ENCODE measurements around the gene SIK2.

SIK2 gene

DNA sequence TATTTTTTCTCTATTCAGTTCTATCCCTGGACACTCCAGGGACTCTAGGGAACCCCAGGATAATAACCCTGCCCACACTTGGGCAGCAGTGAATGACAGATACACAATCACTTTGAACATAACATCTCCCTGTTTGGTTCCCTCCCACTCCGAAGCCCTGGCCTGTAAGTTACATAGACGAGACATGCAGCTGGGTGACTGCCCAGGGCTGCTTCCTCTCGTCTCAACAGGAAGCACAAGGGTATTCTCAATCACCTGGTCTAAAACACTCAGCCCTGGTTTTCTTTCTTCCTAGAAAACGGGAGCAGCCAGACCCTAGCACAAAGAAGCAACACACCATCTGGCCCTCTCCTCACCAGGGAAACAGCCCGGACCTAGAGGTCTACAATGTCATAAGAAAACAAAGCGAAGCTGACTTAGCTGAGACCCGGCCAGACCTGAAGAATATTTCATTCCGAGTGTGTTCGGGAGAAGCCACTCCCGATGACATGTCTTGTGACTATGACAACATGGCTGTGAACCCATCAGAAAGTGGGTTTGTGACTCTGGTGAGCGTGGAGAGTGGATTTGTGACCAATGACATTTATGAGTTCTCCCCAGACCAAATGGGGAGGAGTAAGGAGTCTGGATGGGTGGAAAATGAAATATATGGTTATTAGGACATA, 42.3 kb upstream of the SIK2 start:
- TF ChIP-seq EGR1 (IDR thresholded peaks at IDR 0.05), result no peak
- TF ChIP-seq CREB1 (IDR thresholded peaks at IDR 0.05; ENCODE audit: low read depth), result no peak
- TF ChIP-seq, protein P1, sequence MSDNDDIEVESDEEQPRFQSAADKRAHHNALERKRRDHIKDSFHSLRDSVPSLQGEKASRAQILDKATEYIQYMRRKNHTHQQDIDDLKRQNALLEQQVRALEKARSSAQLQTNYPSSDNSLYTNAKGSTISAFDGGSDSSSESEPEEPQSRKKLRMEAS (IDR thresholded peaks at IDR 0.05), result no peak
- no peak for TF ChIP-seq FOXM1 (IDR thresholded peaks at IDR 0.05; ENCODE audit: borderline replicate concordance, low read depth)
- TF ChIP-seq, protein P2, sequence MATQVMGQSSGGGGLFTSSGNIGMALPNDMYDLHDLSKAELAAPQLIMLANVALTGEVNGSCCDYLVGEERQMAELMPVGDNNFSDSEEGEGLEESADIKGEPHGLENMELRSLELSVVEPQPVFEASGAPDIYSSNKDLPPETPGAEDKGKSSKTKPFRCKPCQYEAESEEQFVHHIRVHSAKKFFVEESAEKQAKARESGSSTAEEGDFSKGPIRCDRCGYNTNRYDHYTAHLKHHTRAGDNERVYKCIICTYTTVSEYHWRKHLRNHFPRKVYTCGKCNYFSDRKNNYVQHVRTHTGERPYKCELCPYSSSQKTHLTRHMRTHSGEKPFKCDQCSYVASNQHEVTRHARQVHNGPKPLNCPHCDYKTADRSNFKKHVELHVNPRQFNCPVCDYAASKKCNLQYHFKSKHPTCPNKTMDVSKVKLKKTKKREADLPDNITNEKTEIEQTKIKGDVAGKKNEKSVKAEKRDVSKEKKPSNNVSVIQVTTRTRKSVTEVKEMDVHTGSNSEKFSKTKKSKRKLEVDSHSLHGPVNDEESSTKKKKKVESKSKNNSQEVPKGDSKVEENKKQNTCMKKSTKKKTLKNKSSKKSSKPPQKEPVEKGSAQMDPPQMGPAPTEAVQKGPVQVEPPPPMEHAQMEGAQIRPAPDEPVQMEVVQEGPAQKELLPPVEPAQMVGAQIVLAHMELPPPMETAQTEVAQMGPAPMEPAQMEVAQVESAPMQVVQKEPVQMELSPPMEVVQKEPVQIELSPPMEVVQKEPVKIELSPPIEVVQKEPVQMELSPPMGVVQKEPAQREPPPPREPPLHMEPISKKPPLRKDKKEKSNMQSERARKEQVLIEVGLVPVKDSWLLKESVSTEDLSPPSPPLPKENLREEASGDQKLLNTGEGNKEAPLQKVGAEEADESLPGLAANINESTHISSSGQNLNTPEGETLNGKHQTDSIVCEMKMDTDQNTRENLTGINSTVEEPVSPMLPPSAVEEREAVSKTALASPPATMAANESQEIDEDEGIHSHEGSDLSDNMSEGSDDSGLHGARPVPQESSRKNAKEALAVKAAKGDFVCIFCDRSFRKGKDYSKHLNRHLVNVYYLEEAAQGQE (IDR thresholded peaks at IDR 0.05; ENCODE audit: low read depth), result no peak
- TF ChIP-seq NFIC (IDR thresholded peaks at IDR 0.05), result no peak
- TF ChIP-seq ZBTB7A (IDR thresholded peaks at IDR 0.05; ENCODE audit: low read depth), result no peak
- no peak for TF ChIP-seq TAF1 (IDR thresholded peaks at IDR 0.05; ENCODE audit: low read depth)
- no peak for TF ChIP-seq EP300 (IDR thresholded peaks at IDR 0.05; ENCODE audit: borderline replicate concordance)
- no peak for TF ChIP-seq TCF12 (IDR thresholded peaks at IDR 0.05; ENCODE audit: low read depth)
- TF ChIP-seq YY1 (IDR thresholded peaks at IDR 0.05; ENCODE audit: low read depth), result no peak
- no peak for TF ChIP-seq CEBPB (IDR thresholded peaks at IDR 0.05)
- TF ChIP-seq, protein P3, sequence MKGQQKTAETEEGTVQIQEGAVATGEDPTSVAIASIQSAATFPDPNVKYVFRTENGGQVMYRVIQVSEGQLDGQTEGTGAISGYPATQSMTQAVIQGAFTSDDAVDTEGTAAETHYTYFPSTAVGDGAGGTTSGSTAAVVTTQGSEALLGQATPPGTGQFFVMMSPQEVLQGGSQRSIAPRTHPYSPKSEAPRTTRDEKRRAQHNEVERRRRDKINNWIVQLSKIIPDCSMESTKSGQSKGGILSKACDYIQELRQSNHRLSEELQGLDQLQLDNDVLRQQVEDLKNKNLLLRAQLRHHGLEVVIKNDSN (IDR thresholded peaks at IDR 0.05), result no peak
- no peak for TF ChIP-seq TEAD4 (IDR thresholded peaks at IDR 0.05)
- no peak for TF ChIP-seq RAD21 (IDR thresholded peaks at IDR 0.05; ENCODE audit: low read depth)

DNA sequence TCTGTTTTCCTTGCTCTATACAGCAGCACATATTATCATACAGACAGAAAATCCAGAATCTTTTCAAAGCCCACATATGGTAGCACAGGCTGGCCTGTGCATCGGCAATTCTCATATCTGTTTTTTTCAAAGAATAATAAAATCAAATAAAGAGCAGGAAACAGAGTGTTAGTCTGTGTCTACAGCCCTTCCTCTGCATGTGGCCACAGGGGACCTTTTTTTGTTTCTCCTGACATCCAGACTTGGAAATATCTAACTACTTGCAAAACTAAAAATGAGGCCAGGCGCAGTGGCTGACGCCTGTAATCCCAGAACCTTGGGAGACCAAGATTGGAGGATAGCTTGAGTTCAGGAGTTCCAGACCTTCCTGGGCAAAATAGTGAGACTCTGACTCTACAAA, 41.4 kb upstream of the SIK2 start:
- TF ChIP-seq EGR1 (IDR thresholded peaks at IDR 0.05), result no peak
- TF ChIP-seq NFIC (IDR thresholded peaks at IDR 0.05), result no peak
- TF ChIP-seq ZBTB7A (IDR thresholded peaks at IDR 0.05; ENCODE audit: low read depth), result no peak
- TF ChIP-seq RAD21 (IDR thresholded peaks at IDR 0.05; ENCODE audit: low read depth), result no peak

DNA sequence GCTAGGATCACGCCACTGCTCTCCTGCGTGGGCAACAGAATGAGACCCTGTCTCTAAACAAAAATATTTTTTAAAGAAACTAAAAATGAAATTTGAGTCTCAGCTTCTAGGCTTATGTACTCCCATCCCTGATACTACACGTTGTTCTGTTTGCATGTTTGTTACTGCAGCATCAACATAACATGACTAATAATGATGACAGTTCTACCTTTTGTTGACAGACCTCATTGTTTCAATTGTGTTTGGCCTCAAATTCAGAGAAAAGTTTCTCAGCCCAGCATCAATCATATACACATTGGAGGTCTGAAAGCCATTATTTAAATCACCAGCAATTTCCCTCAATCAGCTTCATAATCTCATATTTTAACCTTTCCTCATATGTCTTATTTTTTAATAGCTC, 40.9 kb upstream of the SIK2 start:
- TF ChIP-seq, protein P3 (IDR thresholded peaks at IDR 0.05), result no peak
- TF ChIP-seq EP300 (IDR thresholded peaks at IDR 0.05; ENCODE audit: borderline replicate concordance), result no peak

DNA sequence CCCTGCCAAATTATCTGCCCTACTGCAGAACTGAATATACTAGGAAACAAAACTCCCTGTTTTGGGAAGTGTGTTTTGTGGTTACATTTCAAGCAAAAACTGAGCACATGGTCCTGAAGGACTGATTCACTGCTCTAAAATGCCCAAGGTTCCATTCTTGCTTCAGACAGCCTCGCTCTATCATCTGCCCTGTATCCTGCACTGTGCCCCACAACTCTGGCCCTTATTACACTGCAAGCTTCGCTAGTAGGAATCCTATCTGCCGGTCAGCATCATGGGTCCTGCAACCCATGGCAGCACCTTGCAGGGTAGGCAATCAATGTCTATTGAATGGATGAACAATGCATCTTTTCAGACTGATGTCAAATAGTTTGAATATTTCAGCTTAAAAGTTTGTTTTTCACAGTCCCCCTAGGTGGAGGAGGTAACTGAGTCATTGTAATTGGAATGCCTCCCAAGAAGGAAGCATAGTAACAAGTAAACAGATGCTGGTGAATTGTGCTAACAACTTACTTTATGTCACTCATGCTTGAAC, 40.4 kb upstream of the SIK2 start:
- TF ChIP-seq EGR1 (IDR thresholded peaks at IDR 0.05) (no peak), TEAD4 (IDR thresholded peaks at IDR 0.05) (no peak), TAF1 (IDR thresholded peaks at IDR 0.05; ENCODE audit: low read depth) (no peak), NFIC (IDR thresholded peaks at IDR 0.05) (no peak), FOXM1 (IDR thresholded peaks at IDR 0.05; ENCODE audit: borderline replicate concordance, low read depth) (no peak), RAD21 (IDR thresholded peaks at IDR 0.05; ENCODE audit: low read depth) (no peak), YY1 (IDR thresholded peaks at IDR 0.05; ENCODE audit: low read depth) (no peak), EP300 (IDR thresholded peaks at IDR 0.05; ENCODE audit: borderline replicate concordance) (no peak), TCF12 (IDR thresholded peaks at IDR 0.05; ENCODE audit: low read depth) (no peak), ZBTB7A (IDR thresholded peaks at IDR 0.05; ENCODE audit: low read depth) (no peak), CREB1 (IDR thresholded peaks at IDR 0.05; ENCODE audit: low read depth) (no peak), CEBPB (IDR thresholded peaks at IDR 0.05) (no peak)
- TF ChIP-seq, protein P1 (IDR thresholded peaks at IDR 0.05), result no peak
- TF ChIP-seq, protein P2 (IDR thresholded peaks at IDR 0.05; ENCODE audit: low read depth), result no peak

DNA sequence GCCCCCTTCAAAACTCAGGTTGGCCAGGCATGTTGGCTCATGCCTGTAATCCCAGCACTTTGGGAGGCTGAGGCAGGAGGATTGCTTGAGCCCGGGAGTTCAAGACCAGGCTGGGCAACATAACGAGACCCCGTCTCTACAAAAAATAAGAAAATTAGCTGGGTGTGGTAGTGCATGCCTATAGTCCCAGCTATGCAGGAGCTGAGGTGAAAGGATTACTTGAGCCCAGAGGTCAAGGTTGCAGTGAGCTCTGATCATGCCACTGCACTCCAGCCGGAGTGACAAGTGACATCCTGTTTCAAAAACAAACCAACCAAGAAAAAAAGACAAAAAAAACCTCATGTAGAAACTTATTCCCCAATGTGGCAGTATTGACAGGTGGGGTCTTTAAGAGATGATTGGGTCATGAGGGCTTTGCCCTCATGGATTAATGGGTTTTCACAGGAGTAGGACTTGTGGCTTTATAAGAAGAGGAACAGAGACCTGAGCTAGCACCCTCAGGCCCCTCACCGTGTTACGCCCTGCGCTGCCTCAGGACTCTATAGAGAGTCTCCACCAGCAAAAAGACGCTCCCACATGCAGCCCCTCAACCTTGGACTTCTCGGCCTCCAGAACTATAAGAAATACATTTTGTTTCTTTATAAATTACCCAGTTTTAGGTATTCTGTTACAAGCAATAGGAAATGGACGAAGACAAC, 39.4 kb upstream of the SIK2 start:
- TF ChIP-seq, protein P3 (IDR thresholded peaks at IDR 0.05), result no peak
- no peak for TF ChIP-seq TAF1 (IDR thresholded peaks at IDR 0.05; ENCODE audit: low read depth)
- TF ChIP-seq, protein P2 (IDR thresholded peaks at IDR 0.05; ENCODE audit: low read depth), result no peak
- no peak for TF ChIP-seq TEAD4 (IDR thresholded peaks at IDR 0.05)
- no peak for TF ChIP-seq TCF12 (IDR thresholded peaks at IDR 0.05; ENCODE audit: low read depth)
- TF ChIP-seq CREB1 (IDR thresholded peaks at IDR 0.05; ENCODE audit: low read depth), result no peak
- TF ChIP-seq, protein P1 (IDR thresholded peaks at IDR 0.05), result no peak
- TF ChIP-seq NFIC (IDR thresholded peaks at IDR 0.05), result no peak
- TF ChIP-seq CEBPB (IDR thresholded peaks at IDR 0.05), result no peak
- no peak for TF ChIP-seq RAD21 (IDR thresholded peaks at IDR 0.05; ENCODE audit: low read depth)

Data from Ishikawa (cell line).